ENCODE measurements around the gene PTPRN.
"Not testable (repeated sequence)": the region's sequence is repeated elsewhere in the genome, so short reads cannot be mapped to it uniquely, and the experiment has no call there.

The PTPRN gene

DNA sequence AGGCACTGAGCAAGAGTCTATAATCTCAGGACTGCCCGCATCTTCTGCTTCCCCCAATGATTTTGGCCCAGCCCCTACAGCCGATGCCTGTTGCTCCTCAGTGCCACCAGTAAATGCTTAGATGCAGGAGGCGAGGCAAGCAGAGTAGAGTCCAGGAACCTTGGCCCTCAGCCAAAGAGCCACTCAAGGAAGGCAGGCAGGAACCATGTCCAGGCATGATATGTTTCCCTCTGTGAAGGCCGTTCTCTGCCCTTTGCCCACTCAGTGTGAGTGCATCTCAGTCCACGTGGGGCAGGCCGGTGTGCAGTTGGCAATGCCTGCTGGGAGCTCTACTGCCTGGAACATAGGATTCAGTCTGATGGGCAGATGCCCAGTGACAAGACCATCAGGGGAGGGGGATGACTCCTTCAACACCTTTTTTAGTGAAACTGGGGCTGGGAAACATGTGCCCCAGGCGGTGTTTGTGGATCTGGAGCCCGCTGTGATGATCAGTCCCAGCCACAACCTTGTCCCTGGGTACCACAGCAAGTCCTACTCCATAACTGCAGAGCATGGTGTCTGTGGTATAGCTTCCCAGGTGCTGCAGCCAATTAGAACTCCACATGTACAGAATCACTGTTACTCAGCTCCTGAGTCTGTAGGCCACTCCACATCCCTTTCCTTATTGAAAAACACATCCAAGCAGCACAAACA lies 39.7 kb downstream of the PTPRN start:
- no peak for DNase-seq (ENCODE audit: low spot score)

DNA sequence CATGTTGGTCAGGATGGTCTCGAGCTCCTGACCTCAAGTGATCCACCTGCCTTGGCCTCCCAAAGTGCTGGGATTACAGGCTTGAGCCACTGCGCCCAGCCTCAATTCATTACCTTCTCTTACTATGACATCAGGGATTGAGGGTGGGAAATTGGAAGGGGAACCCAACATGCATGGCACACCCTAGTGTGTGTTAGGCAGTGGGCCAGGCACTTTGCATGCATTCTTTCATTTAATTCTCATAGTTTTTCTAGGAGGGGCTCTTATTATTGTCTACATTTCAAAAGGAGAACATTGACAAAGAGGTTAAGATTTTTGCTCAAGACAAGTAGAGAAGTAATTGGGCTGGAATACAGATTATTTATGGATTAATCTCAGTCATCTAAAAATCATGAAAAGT lies 40.9 kb downstream of the PTPRN start:
- DNase-seq (ENCODE audit: low spot score), result no peak

DNA sequence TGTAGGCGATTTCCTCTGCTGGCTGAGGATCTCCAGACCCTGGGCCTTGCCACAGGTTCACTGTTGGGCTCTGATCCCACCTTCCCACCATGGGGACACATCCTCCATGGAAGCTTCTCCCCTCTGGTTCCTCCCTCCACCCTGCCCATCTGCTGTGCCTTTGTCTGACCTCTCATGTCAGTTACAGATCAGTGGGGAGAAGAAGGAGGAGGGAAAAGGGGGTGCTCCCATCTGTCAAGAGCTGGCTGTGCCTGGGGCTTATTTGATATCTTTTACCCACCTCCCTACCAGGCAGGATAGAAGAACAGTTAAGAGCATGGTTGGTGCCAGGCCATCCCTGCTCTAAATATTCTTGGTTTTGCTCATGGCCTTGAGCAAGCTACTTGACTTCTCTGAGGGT lies 42.3 kb downstream of the PTPRN start:
- DNase-seq (ENCODE audit: low spot score), result no peak

GRCh38 chr2:219266232-219266631 lies 43.0 kb downstream of the PTPRN start:
- DNase-seq (ENCODE audit: low spot score), result no peak

- DNase-seq (ENCODE audit: low spot score), result no peak
These were observed 48.0 kb downstream of the PTPRN start for GRCh38 chr2:219261024-219261855.

- not testable (repeated sequence) for DNase-seq (ENCODE audit: low spot score)
These were observed 50.3 kb downstream of the PTPRN start for GRCh38 chr2:219258942-219259341.

- DNase-seq (ENCODE audit: low spot score), result peak; percentile 88
These were observed 54.5 kb downstream of the PTPRN start for GRCh38 chr2:219254590-219255201.

- DNase-seq (ENCODE audit: low spot score), result peak; percentile 93
These were observed 55.2 kb downstream of the PTPRN start, which contains the start of gene TUBA4A for GRCh38 chr2:219253753-219254589. Gene TUBA4A (minus strand): TSS chr2:219253918. CDS start chr2:219253858, 60 bp downstream.

DNA sequence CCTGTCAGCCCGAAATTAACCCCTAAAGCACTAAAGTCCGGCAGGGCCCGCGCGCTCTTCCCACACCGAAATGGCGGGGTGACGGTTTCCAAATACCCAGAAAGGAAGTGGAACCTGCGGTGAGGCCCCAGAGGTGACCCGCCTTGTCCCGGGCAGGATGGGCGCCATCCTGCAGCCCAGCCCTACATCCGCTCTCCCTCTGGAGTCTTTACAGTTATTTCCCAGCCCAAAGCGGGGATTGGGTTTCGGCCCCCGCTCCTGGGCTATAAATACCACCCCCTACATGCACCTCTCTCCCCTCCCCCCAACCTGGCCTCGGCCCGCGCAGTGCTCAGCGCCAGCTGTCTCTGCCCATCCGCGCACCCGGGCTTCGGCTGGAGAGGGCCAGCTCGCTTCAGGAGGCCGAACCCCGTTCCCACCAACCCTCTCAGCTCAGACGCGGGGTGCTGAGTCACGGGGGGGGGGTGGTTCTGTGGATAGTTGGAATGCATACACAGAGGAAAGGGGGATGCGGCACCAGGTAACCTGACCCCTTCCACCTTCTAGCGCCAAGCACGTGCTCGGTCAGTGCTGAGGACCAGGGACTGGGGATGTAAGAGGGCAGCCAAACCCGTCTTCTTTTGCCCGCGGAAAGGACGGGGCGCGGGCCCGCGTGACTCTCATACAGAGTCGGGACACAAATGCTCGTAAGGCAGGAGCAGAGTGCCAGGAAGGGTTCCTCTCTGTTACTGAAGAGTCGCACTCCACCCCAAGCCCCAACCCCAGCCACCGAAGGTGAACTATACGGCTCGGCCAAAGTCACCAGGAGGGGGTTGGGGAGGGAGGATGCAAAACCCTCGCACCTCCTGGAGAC lies 56.1 kb downstream of the PTPRN start, which contains the start of gene TUBA4B:
Gene TUBA4B, plus strand, starts transcription at position 344 of the 853 bp plus-strand sequence. Its CDS starts 165 bp downstream, at position 509.
- peak; percentile 52 for DNase-seq (ENCODE audit: low spot score)

DNA sequence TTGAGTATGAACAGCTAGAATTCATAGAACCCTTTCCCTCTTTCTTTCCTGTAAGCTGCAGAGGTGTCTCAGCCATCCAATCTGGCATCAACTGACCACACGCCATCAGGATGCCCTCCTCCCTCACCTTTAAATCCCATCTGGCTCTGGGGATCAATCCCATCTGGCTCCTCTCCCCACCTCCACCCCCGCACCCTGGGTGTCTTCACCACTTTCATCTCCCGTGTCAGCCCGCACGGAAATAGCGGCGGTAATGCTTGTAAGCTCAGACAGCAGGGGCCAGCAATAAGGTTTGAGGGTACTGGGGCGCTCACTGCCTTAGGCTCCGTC lies 56.7 kb downstream of the PTPRN start:
- DNase-seq (ENCODE audit: low spot score), result no peak

GRCh38 chr2:219252084-219252483 lies 57.1 kb downstream of the PTPRN start:
- DNase-seq (ENCODE audit: low spot score), result peak; percentile 19

DNA sequence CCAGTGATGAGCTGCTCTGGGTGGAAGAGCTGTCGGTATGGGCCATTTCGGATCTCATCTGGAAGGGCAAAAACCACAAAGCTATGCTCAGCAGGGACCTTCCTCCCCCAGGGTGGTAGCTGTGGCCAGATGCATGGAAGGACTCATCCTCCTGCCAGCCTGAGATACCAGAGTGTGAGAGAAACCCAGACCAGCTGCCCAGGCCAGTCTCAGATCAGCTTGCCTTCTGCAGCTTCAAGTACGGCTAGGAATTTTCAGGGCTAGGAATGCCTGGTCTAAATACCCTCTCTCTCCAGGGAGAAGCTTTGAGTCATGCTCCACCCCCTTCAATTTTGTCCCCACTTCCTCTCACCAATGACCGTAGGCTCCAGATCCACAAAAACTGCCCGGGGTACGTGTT lies 57.5 kb downstream of the PTPRN start:
- DNase-seq (ENCODE audit: low spot score), result no peak

- peak; percentile 38 for DNase-seq (ENCODE audit: low spot score)
These were observed 59.0 kb downstream of the PTPRN start for GRCh38 chr2:219250049-219250781.

- DNase-seq (ENCODE audit: low spot score), result peak; percentile 81
These were observed 59.8 kb downstream of the PTPRN start for GRCh38 chr2:219249203-219249980.

- no peak for DNase-seq (ENCODE audit: low spot score)
These were observed 60.4 kb downstream of the PTPRN start for GRCh38 chr2:219248845-219249202.

DNA sequence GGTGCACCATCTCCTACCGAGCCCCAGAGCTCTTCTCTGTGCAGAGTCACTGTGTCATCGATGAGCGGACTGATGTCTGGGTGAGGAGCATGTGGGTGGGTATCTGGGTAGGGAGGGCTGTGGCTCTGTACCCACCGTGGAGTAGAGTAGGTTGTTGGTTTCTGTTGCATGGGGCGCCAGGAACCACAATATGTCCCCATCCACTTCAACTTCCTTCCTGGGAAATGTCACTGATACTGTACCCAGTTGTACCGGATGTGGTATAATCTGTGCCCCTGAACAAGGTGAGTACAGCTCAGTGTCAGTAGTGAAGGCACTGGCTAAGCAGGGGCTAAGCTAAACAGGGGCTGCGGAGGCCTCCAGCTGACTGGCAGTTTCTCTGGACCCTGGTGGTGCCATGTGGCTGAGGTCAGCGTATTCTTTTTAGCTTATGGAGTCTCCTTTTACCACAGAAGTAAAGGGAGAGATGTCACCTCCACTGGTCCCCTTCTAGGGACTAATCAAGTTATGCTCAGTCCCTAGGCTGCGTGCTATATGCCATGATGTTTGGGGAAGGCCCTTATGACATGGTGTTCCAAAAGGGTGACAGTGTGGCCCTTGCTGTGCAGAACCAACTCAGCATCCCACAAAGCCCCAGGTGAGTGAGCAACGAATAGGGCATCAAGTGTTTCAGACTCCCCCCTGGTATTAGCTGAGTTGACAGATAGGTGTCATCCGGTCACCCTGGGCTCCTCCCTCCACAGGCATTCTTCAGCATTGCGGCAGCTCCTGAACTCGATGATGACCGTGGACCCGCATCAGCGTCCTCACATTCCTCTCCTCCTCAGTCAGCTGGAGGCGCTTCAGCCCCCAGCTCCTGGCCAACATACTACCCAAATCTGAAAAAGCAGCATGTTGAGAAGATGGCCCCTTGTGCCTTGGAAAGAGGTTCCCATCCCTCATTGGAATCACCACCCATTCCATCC lies 61.2 kb downstream of the PTPRN start:
- no peak for DNase-seq (ENCODE audit: low spot score)

DNA sequence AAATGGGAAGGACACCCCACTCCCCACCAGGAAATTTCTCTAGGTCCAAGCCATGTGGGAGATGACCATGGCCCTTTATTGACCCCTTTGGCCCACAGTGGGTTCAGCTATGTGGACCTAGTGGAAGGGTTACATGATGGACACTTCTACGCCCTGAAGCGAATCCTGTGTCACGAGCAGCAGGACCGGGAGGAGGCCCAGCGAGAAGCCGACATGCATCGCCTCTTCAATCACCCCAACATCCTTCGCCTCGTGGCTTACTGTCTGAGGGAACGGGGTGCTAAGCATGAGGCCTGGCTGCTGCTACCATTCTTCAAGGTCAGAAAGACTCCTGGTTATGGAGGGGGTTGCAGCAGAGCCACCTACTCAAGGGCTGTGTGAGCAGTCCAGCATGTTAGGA lies 62.6 kb downstream of the PTPRN start:
- no peak for DNase-seq (ENCODE audit: low spot score)

- no peak for DNase-seq (ENCODE audit: low spot score)
These were observed 63.3 kb downstream of the PTPRN start for GRCh38 chr2:219245899-219246230.
